ENCODE results near the gene JKAMP.

JKAMP gene

GRCh38 chr14:59543873-59544272 lies 59.6 kb downstream of the JKAMP start:
- DNase-seq: no peak

- DNase-seq: no peak
These were observed 63.0 kb downstream of the JKAMP start for GRCh38 chr14:59547310-59547709.
